HL-60/S4 (cell line): ENCODE results near the gene CLCN1.

Experiments used
- in situ Hi-C: fragments of 300-500 bp; cut with MboI; formaldehyde crosslinking; loops from 2 replicates; pipeline ENCODE4 v1.14.3; 2022; ENCODE audit warnings: low sequenced_read_pairs

Gene CLCN1

DNA sequence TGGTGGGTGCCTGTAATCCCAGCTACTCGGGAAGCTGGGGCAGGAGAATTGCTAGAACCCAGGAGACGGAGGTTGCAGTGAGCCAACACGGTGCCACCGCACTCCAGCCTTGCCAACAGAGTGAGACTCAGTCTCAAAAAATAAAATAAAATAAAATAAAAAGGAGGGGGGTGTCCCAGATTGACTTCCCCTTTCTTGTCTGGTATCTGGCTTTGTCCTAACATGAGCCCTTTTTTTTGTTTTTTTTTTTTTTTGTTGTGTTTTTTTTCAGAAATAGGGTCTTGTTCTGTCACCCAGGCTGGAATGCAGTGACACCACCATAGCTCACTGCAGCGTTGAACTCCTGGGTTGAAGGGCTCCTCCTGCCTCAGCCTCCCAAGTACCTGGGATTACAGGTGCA, 23.0 kb upstream of the CLCN1 start:
- in situ Hi-C loops, result no loop called here

DNA sequence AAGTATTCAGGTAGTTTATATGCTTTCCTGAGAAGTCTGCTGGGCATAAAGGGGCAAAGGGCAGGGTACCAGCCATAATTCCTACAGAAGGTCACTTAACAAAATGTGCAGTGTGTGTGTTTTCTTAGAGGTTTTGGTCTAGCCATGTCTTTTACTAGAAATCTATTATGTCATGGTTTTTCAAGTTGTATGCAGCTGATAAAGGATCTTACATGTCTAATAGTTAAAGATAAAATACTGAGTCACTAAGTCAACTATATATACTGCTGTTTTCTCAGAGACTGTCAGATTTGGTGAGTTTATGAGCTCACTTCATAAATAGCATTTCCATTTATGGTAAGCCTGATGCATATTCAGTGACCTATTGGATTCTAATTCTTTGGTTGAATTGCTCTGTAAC, 20.0 kb upstream of the CLCN1 start:
- in situ Hi-C loops, result no loop called here

GRCh38 chr7:143296686-143297085, 19.2 kb upstream of the CLCN1 start:
- in situ Hi-C loops, result no loop called here

DNA sequence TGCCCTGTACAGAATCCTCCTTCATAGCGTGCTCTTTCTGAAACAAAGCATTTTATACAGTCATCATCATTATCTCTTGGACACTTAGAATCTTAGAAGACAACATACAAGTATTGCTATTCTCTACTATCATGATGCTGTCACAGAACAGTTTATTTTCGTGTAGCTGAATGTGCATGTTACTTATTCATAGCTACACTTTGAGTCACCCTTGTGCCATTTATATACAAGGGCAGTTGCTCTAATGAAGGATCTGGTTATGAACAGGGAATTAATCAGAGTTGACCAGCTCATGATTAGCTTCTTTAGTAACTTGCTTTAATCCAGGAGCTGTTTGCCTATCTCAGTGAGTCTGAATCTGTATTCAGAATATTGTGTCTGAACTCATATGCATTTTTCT, 16.6 kb upstream of the CLCN1 start:
- in situ Hi-C loops, result no loop called here

DNA sequence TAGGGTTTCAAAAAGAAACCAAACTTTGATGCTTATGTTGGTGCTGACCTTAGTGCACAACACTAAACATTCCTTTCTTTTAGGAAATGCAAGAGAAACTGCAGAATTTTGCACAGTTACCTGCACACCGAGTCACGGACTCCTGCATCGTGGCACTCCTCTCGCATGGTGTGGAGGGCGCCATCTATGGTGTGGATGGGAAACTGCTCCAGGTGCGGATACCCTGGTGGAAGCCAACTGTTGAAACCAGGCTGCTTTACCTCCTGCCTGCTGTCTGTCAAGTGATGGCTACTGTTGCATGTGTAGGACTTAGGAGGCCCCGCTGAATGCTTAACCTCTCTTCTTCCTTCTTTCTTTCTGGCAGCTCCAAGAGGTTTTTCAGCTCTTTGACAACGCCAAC, 16.1 kb upstream of the CLCN1 start:
- in situ Hi-C loops, result no loop called here

GRCh38 chr7:143300959-143301935, 14.7 kb upstream of the CLCN1 start:
- in situ Hi-C loops, result no loop called here

- in situ Hi-C loops, result no loop called here
These were observed 12.2 kb upstream of the CLCN1 start for GRCh38 chr7:143303733-143304132.

DNA sequence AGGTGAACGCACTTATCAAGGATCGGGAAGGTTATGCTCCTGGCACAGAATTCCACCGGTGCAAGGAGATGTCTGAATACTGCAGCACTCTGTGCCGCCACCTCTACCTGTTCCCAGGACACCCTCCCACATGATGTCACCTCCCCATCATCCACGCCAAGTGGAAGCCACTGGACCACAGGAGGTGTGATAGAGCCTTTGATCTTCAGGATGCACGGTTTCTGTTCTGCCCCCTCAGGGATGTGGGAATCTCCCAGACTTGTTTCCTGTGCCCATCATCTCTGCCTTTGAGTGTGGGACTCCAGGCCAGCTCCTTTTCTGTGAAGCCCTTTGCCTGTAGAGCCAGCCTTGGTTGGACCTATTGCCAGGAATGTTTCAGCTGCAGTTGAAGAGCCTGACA, 11.0 kb upstream of the CLCN1 start:
- in situ Hi-C loops, result no loop called here

GRCh38 chr7:143305423-143306070, 10.4 kb upstream of the CLCN1 start:
- in situ Hi-C loops, result no loop called here

DNA sequence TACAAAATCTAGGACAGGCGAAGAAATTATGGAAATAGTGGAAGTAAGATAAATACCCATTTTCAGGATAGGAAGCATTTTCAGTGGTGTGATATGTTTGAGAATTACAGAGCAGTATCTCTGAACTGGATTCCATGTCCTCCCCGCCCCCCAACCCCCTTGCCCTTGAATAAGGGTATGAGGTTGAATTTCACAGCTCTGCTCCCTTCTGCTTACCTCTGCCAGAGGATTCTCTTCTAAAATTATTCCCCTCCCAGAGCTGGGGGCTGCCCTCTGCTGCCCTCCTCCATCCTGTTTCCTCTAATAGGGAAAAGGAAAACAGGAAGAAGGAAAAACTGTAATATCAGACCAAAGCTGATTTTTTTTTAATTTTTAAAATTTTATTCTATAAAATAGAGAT, 7.3 kb upstream of the CLCN1 start:
- in situ Hi-C loops, result no loop called here

DNA sequence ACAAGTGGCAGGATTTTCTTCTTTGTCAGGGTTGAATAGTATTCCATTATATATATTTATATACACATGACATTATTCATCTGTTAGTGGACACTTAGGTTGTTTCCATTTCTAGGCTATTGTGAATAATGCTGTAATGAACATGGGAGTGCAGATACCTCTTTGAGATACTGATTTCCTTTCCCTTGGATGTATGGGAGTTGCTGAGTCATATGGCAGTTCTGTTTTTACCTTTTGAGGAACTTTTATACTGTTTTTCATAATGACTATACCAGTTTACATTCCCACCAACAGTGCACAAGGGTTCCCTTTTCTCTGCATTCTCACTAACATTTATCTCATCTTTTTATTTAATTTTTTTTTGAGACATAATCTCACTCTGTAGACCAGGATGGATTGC, 1.8 kb upstream of the CLCN1 start:
- in situ Hi-C loops, result no loop called here

- in situ Hi-C loops, result no loop called here
These were observed 581 bp downstream of the CLCN1 start for GRCh38 chr7:143316492-143316891.

GRCh38 chr7:143318661-143319060, 2.8 kb downstream of the CLCN1 start:
- in situ Hi-C loops, result no loop called here

DNA sequence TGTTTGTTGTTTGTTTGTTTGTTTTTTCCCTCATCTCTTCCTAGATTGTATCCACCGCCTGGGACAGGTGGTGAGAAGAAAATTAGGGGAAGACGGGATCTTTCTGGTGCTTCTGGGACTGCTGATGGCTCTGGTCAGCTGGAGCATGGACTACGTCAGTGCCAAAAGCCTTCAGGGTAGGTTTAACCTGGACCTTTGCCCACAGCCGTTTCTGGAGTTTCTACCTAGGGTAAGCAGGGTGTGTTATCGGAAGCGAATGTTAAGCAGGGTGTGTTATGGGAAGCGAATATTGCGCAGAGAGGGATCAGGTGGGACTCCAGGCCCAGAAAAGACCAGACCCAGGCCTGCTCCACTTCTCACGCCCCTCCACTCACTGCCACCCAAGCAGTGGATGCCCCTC, 4.7 kb downstream of the CLCN1 start:
- in situ Hi-C loops, result no loop called here

GRCh38 chr7:143321242-143321641, 5.3 kb downstream of the CLCN1 start:
- in situ Hi-C loops, result no loop called here

GRCh38 chr7:143321734-143322133, 5.8 kb downstream of the CLCN1 start:
- in situ Hi-C loops, result no loop called here

DNA sequence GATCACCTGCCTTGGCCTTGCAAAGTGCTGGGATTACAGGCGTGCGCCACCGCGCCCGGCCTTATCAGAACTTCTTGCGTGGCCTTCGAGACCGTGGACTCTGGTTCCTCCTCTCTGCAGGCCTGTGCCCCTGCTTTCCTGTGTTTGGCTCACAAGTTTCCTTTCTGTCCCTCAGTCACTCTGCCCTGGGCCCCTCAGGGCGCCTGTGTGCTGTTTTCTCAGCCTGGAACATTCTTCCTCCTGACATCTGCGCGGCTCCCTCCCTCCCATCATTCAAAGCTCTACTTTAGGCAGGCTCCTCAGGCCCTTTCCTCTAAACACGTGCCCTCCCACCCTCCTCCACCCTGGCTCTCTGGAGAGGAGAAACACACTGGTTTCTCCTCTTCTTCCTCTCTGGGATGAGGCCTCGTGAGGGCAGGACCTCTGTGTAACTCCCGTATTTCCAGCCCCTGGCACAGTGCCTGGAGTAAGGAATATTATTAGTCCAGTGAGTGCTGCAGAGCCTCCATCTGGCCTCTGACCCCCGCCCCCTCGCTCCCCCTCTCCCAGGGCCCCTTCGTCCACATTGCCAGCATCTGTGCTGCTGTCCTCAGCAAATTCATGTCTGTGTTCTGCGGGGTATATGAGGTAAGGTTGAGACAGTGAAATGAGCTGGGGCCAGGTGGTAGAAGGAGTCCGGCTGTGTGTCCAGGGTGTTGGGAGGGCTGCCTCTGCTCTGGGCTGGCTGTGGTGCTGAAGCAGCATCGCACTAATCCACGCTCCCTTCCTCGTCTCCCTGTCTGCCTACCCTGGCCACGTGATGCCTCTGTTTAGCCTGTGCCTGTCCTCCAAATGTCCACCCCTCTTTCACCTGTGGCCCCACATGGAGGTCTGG, 7.1 kb downstream of the CLCN1 start:
- in situ Hi-C loops, result no loop called here

GRCh38 chr7:143323653-143324052, 7.7 kb downstream of the CLCN1 start:
- in situ Hi-C loops, result no loop called here

GRCh38 chr7:143325240-143325639, 9.3 kb downstream of the CLCN1 start:
- in situ Hi-C loops, result no loop called here

DNA sequence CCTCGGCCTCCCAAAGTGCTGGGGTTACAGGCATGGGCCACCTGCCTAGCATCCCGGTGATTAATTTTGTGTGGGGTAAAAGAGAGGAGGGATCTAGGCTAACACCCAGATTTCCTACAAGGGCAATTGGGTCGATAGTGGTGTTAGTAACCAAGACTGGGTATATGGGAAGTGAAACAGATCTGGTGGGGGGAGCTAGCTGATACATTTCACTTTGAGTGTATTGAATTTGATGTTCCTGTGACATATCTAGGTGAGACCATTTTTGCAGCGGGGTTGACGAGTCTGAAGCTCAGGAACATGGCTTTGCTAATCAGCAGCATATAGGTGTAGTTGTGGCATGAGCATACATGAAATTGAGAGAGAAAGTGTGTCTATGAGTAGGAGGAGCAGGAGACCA, 12.0 kb downstream of the CLCN1 start:
- in situ Hi-C loops, result no loop called here

DNA sequence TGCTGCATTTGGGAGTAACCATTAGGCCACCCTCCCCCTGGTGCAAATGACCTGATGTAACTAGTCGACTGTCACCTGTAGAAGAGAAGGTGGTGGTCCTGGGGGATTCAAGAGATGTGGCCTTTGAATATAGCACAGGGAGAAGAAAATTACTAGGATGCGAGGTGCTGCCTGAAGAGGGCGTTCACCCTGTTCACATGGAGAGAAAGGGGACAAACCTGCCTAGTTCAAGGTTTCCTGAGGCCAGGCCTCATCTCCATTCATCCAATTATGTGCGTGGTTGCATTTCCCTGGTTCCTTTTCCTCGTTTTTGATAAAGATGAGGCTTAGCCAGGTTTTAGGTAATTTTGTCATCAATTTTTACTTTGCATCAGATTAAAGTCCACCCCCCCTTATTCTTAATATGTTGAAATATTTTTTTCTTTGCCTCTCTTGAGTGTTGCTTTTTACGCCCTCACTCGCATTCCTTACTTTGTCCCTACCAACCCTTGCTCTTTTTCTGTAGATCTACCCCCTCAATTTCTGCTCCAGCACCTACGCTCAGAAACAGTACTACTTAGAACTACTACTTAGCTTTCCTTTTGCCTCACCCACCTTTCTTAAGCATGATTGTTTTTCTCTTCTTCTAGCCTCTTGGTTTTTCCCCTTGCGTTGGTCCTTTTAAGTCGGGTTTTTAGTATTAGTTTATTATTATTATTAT, 13.7 kb downstream of the CLCN1 start:
- in situ Hi-C loops, result no loop called here
